ENCODE results near the gene MAN1B1. TPM values are rescaled to one million over a fixed set of nuclear protein-coding genes. Genes with fewer than 3 reads are reported as not detected.

Gene MAN1B1
- total RNA-seq = 73.2 and 87.0 TPM in 2 replicates

GRCh38 chr9:137086531-137087408 is at the start of gene MAN1B1:
Gene MAN1B1 (plus strand): TSS chr9:137086985. CDS start chr9:137087000, 15 bp downstream.

GRCh38 chr9:137046088-137046787 is 40.5 kb upstream of the MAN1B1 start, which contains the start of gene NPDC1:
Gene NPDC1 (minus strand): TSS chr9:137046177. CDS start chr9:137045989, 188 bp downstream.

GRCh38 chr9:137053944-137054931 is 32.5 kb upstream of the MAN1B1 start, which contains the start of gene ENTPD2:
Gene ENTPD2 (minus strand): TSS chr9:137054061. CDS start chr9:137053997, 64 bp downstream.

GRCh38 chr9:137070201-137070905 is 16.4 kb upstream of the MAN1B1 start, which contains the start of gene SAPCD2:
Gene SAPCD2 (minus strand): TSS chr9:137070557. CDS start chr9:137070460, 97 bp downstream.

GRCh38 chr9:137077010-137077747 is 9.6 kb upstream of the MAN1B1 start, which contains the start of gene UAP1L1:
Gene UAP1L1 (plus strand): TSS chr9:137077517. CDS start chr9:137077533, 16 bp downstream.

GRCh38 chr9:137114613-137115393 is 28.0 kb downstream of the MAN1B1 start, which contains the start of gene DPP7:
Gene DPP7 (minus strand): TSS chr9:137114733. CDS start chr9:137114713, 20 bp downstream.

GRCh38 chr9:137138722-137139467 is 52.1 kb downstream of the MAN1B1 start, which contains the start of gene GRIN1:
Gene GRIN1 (plus strand): TSS chr9:137139154. CDS start chr9:137139487, 333 bp downstream.

Other genes starting within 250 kb of the MAN1B1 start
- 1.00 and 1.4 TPM in 2 replicates for gene AJM1, start 244.5 kb upstream of the MAN1B1 start, total RNA-seq
- gene PHPT1, start 237.6 kb upstream of the MAN1B1 start, total RNA-seq = 203 and 206 TPM in 2 replicates
- gene MAMDC4, start 234.6 kb upstream of the MAN1B1 start, total RNA-seq = 0.85 and 2.2 TPM in 2 replicates
- gene EDF1, start 220.7 kb upstream of the MAN1B1 start, total RNA-seq = 452 and 470 TPM in 2 replicates
- gene TRAF2, start 200.5 kb upstream of the MAN1B1 start, total RNA-seq = 4.0 and 6.3 TPM in 2 replicates
- gene FBXW5, start 142.2 kb upstream of the MAN1B1 start, total RNA-seq = 116 and 152 TPM in 2 replicates
- gene C8G, start 141.7 kb upstream of the MAN1B1 start, total RNA-seq = 0.14 TPM in 1 of 2 replicates, not detected in the other
- 0.28 TPM in 1 of 2 replicates, not detected in the other for gene LCN12, start 134.7 kb upstream of the MAN1B1 start, total RNA-seq
- gene PTGDS, start 109.5 kb upstream of the MAN1B1 start, total RNA-seq = 2.3 and 14.1 TPM in 2 replicates
- 0.57 and 3.4 TPM in 2 replicates for gene LCNL1, start 104.0 kb upstream of the MAN1B1 start, total RNA-seq
- 6.6 and 7.5 TPM in 2 replicates for gene PAXX, start 94.6 kb upstream of the MAN1B1 start, total RNA-seq
- 5.0 and 7.8 TPM in 2 replicates for gene CLIC3, start 90.4 kb upstream of the MAN1B1 start, total RNA-seq
- 11.9 and 20.0 TPM in 2 replicates for gene ABCA2, start 58.7 kb upstream of the MAN1B1 start, total RNA-seq
- gene FUT7, start 54.9 kb upstream of the MAN1B1 start, total RNA-seq = not detected in 2 replicates
- gene NPDC1, start 40.8 kb upstream of the MAN1B1 start, total RNA-seq = 12.1 and 18.4 TPM in 2 replicates
- gene ENTPD2, start 32.9 kb upstream of the MAN1B1 start, total RNA-seq = not detected in 2 replicates
- gene SAPCD2, start 16.4 kb upstream of the MAN1B1 start, total RNA-seq = 0.43 and 0.55 TPM in 2 replicates
- 7.7 and 14.3 TPM in 2 replicates for gene UAP1L1, start 9.5 kb upstream of the MAN1B1 start, total RNA-seq
- gene DPP7, start 27.7 kb downstream of the MAN1B1 start, total RNA-seq = 68.8 and 81.6 TPM in 2 replicates
- gene GRIN1, start 52.2 kb downstream of the MAN1B1 start, total RNA-seq = under 0.01 TPM in 1 of 2 replicates, not detected in the other
- gene LRRC26, start 83.1 kb downstream of the MAN1B1 start, total RNA-seq = not detected in 2 replicates
- not detected in 2 replicates for gene TMEM210, start 85.1 kb downstream of the MAN1B1 start, total RNA-seq
- gene ANAPC2, start 101.6 kb downstream of the MAN1B1 start, total RNA-seq = 15.2 and 23.7 TPM in 2 replicates
- 60.9 and 66.0 TPM in 2 replicates for gene SSNA1, start 101.7 kb downstream of the MAN1B1 start, total RNA-seq
- 4.1 and 4.8 TPM in 2 replicates for gene TPRN, start 113.8 kb downstream of the MAN1B1 start, total RNA-seq
- gene TMEM203, start 118.7 kb downstream of the MAN1B1 start, total RNA-seq = 25.6 and 37.7 TPM in 2 replicates
- gene NDOR1, start 118.7 kb downstream of the MAN1B1 start, total RNA-seq = 2.3 and 2.9 TPM in 2 replicates
- under 0.01 and 0.18 TPM in 2 replicates for gene RNF208, start 135.3 kb downstream of the MAN1B1 start, total RNA-seq
- gene CYSRT1, start 138.2 kb downstream of the MAN1B1 start, total RNA-seq = 0.18 and 0.57 TPM in 2 replicates
- not detected in 2 replicates for gene RNF224, start 140.5 kb downstream of the MAN1B1 start, total RNA-seq
- not detected in 2 replicates for gene SLC34A3, start 143.9 kb downstream of the MAN1B1 start, total RNA-seq
- gene TUBB4B, start 154.3 kb downstream of the MAN1B1 start, total RNA-seq = 101 and 110 TPM in 2 replicates
- gene STPG3, start 164.3 kb downstream of the MAN1B1 start, total RNA-seq = not detected in 2 replicates
- 30.2 and 47.7 TPM in 2 replicates for gene NELFB, start 168.3 kb downstream of the MAN1B1 start, total RNA-seq
- 11.0 and 13.5 TPM in 2 replicates for gene TOR4A, start 190.7 kb downstream of the MAN1B1 start, total RNA-seq
- 0.09 and 0.14 TPM in 2 replicates for gene NRARP, start 215.3 kb downstream of the MAN1B1 start, total RNA-seq